Tibial nerve (tissue), 4 donors: ENCODE measurements around the gene SERTAD1. TPM values are rescaled to one million over a fixed set of nuclear protein-coding genes. Genes with fewer than 3 reads are reported as not detected.
"Not testable (repeated sequence)": the region's sequence is repeated elsewhere in the genome, so short reads cannot be mapped to it uniquely, and the experiment has no call there.

Source experiments
- DNase-seq, 2 donors: peaks; one replicate each; pipeline ENCODE4 v3.0.0-alpha.2; 2019; ENCODE audit warnings: low spot score in 2 of 2
- H3K27ac ChIP-seq, 4 donors: fragments of 200-600 bp; sonication (generic) in 3 of 4; one replicate each; pipeline ENCODE4 v1.5.1; 2017 to 2019; ENCODE audit warnings: mild to moderate bottlenecking in 1 of 4
- H3K27me3 ChIP-seq, 2 donors: fragments of 200-600 bp; sonication (generic) in 1 of 2; one replicate each; pipeline versions ENCODE4 v1.5.1 to v1.6.0; 2017 to 2019
- H3K36me3 ChIP-seq, 3 donors: fragments of 200-600 bp; sonication (generic); one replicate each; pipeline ENCODE4 v1.5.1; 2018 to 2019
- H3K4me1 ChIP-seq, 4 donors: fragments of 200-600 bp; sonication (generic) in 3 of 4; one replicate each; pipeline ENCODE4 v1.5.1; 2017 to 2019
- H3K4me3 ChIP-seq, 4 donors: fragments of 200-600 bp; sonication (generic) in 3 of 4; one replicate each; pipeline ENCODE4 v1.5.1; 2017 to 2019; ENCODE audit warnings: mild to moderate bottlenecking in 1 of 4, moderate library complexity in 1 of 4
- H3K9me3 ChIP-seq, 4 donors: fragments of 200-600 bp; sonication (generic) in 3 of 4; one replicate each; pipeline ENCODE4 v1.5.1; 2017 to 2019
- CTCF ChIP-seq, 5 experiments: fragments of 200-600 bp in 3 of 5; fragments of 450-650 bp in 2 of 5; sonication (generic) in 3 of 5; IDR thresholded peaks; one replicate each; pipeline ENCODE4 v1.5.1; 2016 to 2019; ENCODE audit warnings: antibody characterized with exemption in 5 of 5, mild to moderate bottlenecking in 3 of 5, moderate library complexity in 2 of 5
- EP300 ChIP-seq, 2 donors: sonication (generic); formaldehyde crosslinking; IDR thresholded peaks; one replicate each; pipeline ENCODE4 v1.6.1; 2017; ENCODE audit warnings: antibody characterized with exemption in 2 of 2, mild to moderate bottlenecking in 1 of 2
- POLR2A ChIP-seq, 2 donors: fragments of 450-650 bp; IDR thresholded peaks; one replicate each; pipeline ENCODE4 v1.6.1; 2017; ENCODE audit warnings: antibody characterized with exemption in 2 of 2, mild to moderate bottlenecking in 2 of 2, moderate library complexity in 2 of 2
- WGBS, 2 donors: methylation state at CpG; one replicate each; pipeline ENCODE4 v1.1.5; 2018; 5-methylcytosine and 5-hydroxymethylcytosine counted together
- total RNA-seq, 4 donors: library from RNA; depleted of rRNA; stranded (reverse); fragments of >200 nt; gene quantifications; one replicate each; pipeline ENCODE4 v1.1.0, GENCODE V29; 2016

Gene SERTAD1
- total RNA-seq, 4 donors from 2014 or later: 18.9 to 22.2 (median 20.4) TPM

GRCh38 chr19:40464059-40465024 lies 38.5 kb upstream of the SERTAD1 start:
- DNase-seq: peak; percentile 87 to 95
- no peaks in the 10 kb centered on the region for H3K9me3 ChIP-seq
- H3K27me3 ChIP-seq: no peaks in the 10 kb centered on the region
- no peaks in the 10 kb centered on the region for H3K36me3 ChIP-seq
- peaks cover 0 to 40% (median 29%) of the 10 kb centered on the region in 4 donors for H3K4me1 ChIP-seq
- peak overlapping the region; percentile 92 to 99 (median 96) for H3K27ac ChIP-seq
- peak overlapping the region; percentile 59 to 94 (median 78) for H3K4me3 ChIP-seq
- WGBS, 2 donors: 26 to 29% methylated on average over 11 of the region's 11 CpGs
- TF ChIP-seq POLR2A (IDR thresholded peaks at IDR 0.05): no peak
- peak in 1 of 2 donors; percentile 48 for TF ChIP-seq EP300 (IDR thresholded peaks at IDR 0.05)
- TF ChIP-seq CTCF (IDR thresholded peaks at IDR 0.05): peak; percentile 77 to 89 (median 84)

GRCh38 chr19:40463587-40464037 lies 37.8 kb upstream of the SERTAD1 start:
- Histone ChIP-seq H3K27ac (peak overlapping the region in 3 of 4 donors; percentile 92 to 99 (median 98)), H3K4me1 (peaks cover 0 to 40% (median 29%) of the 10 kb centered on the region in 4 donors), H3K4me3 (peak overlapping the region in 1 of 4 donors; percentile 85)
- DNase-seq, H3K27me3 ChIP-seq, H3K9me3 ChIP-seq, H3K36me3 ChIP-seq: not testable (repeated sequence)
- 64 to 73% methylated on average over 12 of the region's 12 CpGs for WGBS, 2 donors

- no peak for DNase-seq
- WGBS, 2 donors: 68 to 72% methylated on average over 7 of the region's 7 CpGs
- H3K4me3 ChIP-seq: no peak overlapping the region
- TF ChIP-seq EP300 (IDR thresholded peaks at IDR 0.05) (peak in 1 of 2 donors; percentile 43), CTCF (IDR thresholded peaks at IDR 0.05) (no peak)
- H3K27ac ChIP-seq: peak overlapping the region in 1 of 4 donors; percentile 36
- H3K4me1 ChIP-seq: peaks cover 0 to 32% (median 23%) of the 10 kb centered on the region in 4 donors
- peaks cover 0 to 18% (median 0%) of the 10 kb centered on the region in 3 donors for H3K36me3 ChIP-seq
- H3K27me3 ChIP-seq: no peaks in the 10 kb centered on the region
- H3K9me3 ChIP-seq: no peaks in the 10 kb centered on the region
Observed at GRCh38 chr19:40461669-40462221, 36.0 kb upstream of the SERTAD1 start.

GRCh38 chr19:40460185-40460584 lies 34.4 kb upstream of the SERTAD1 start:
- Histone ChIP-seq H3K9me3 (no peaks in the 10 kb centered on the region), H3K27me3 (no peaks in the 10 kb centered on the region), H3K4me1 (peaks cover 0 to 27% (median 15%) of the 10 kb centered on the region in 4 donors), H3K4me3 (no peak overlapping the region), H3K27ac (no peak overlapping the region), H3K36me3 (peaks cover 0 to 31% (median 0%) of the 10 kb centered on the region in 3 donors)
- no peak for TF ChIP-seq CTCF (IDR thresholded peaks at IDR 0.05)
- TF ChIP-seq EP300 (IDR thresholded peaks at IDR 0.05): no peak
- no peak for TF ChIP-seq POLR2A (IDR thresholded peaks at IDR 0.05)
- 89 to 92% methylated on average over 3 of the region's 3 CpGs for whole genome bisulfite sequencing, 2 donors
- DNase-seq: no peak

- TF ChIP-seq POLR2A (IDR thresholded peaks at IDR 0.05) (no peak), EP300 (IDR thresholded peaks at IDR 0.05) (no peak), CTCF (IDR thresholded peaks at IDR 0.05) (no peak)
- DNase-seq: no peak
- H3K27me3 ChIP-seq: no peaks in the 10 kb centered on the region
- WGBS, 2 donors: 91 to 100% methylated on average over 3 of the region's 3 CpGs
- no peaks in the 10 kb centered on the region for H3K9me3 ChIP-seq
- H3K27ac ChIP-seq: no peak overlapping the region
- no peak overlapping the region for H3K4me3 ChIP-seq
- H3K4me1 ChIP-seq: peaks cover 0 to 13% (median 3%) of the 10 kb centered on the region in 4 donors
- H3K36me3 ChIP-seq: peaks cover 0 to 46% (median 0%) of the 10 kb centered on the region in 3 donors
Observed at GRCh38 chr19:40458597-40458974, 32.8 kb upstream of the SERTAD1 start.
